CD4-positive, alpha-beta memory T cell (primary cell): ENCODE data around the gene PAX9. TPM values are rescaled to one million over a fixed set of nuclear protein-coding genes. Genes with fewer than 3 reads are reported as not detected.

ENCODE experiments used
- CTCF ChIA-PET: fragments of 350-600 bp; sonication (Branson Sonifier 250); formaldehyde crosslinking; loops from one replicate; lab custom pipeline; 2021; ENCODE audit warnings: inconsistent platforms; ENCODE audit not compliant: partially characterized antibody; lab: Charles Lee
- POLR2A ChIA-PET: fragments of 350-600 bp; sonication (Branson Sonifier 250); formaldehyde crosslinking; loops from one replicate; lab custom pipeline; 2021; ENCODE audit not compliant: partially characterized antibody; lab: Charles Lee
- DNase-seq, 5 donors: peaks; one replicate each; pipeline versions ENCODE4 v3.0.0 to v3.0.0-alpha.2; 2020 to 2022; ENCODE audit warnings: mixed read lengths in 1 of 5
- H3K27ac ChIP-seq: one replicate; pipeline ENCODE4 v1.7.0; 2013; ENCODE audit warnings: low read depth, low read length
- H3K27me3 ChIP-seq: 2 replicates; pipeline ENCODE4 v1.7.0; 2013; ENCODE audit warnings: mild to moderate bottlenecking, low read length, moderate library complexity; ENCODE audit not compliant: insufficient read depth
- H3K36me3 ChIP-seq: 2 replicates; pipeline ENCODE4 v1.7.0; 2013; ENCODE audit warnings: mild to moderate bottlenecking, low read length, moderate library complexity; ENCODE audit not compliant: insufficient read depth
- H3K4me1 ChIP-seq: 2 replicates; pipeline ENCODE4 v1.7.0; 2013; ENCODE audit warnings: mild to moderate bottlenecking, low read length, moderate library complexity; ENCODE audit not compliant: insufficient read depth
- H3K4me3 ChIP-seq, 2 donors: one replicate each; pipeline ENCODE4 v1.7.0; 2013; ENCODE audit warnings: low read length in 2 of 2, mild to moderate bottlenecking in 1 of 2
- H3K9me3 ChIP-seq, 2 donors: one replicate each; pipeline ENCODE4 v1.7.0; 2013; ENCODE audit warnings: low read length in 2 of 2, control low read depth in 1 of 2; ENCODE audit not compliant: control insufficient read depth in 1 of 2
- H3K27ac Mint-ChIP-seq, 7 donors: one replicate each; pipeline ENCODE4 v1.8.0; 2020 to 2021; ENCODE audit warnings: mixed read lengths in 7 of 7, mild to moderate bottlenecking in 6 of 7, inconsistent platforms in 3 of 7, moderate library complexity in 3 of 7
- H3K27me3 Mint-ChIP-seq, 2 donors: one replicate each; pipeline ENCODE4 v1.8.0; 2020 to 2021; ENCODE audit warnings: mixed read lengths in 2 of 2
- H3K36me3 Mint-ChIP-seq, 2 donors: one replicate each; pipeline ENCODE4 v1.8.0; 2020 to 2021; ENCODE audit warnings: mixed read lengths in 2 of 2, inconsistent platforms in 1 of 2, mild to moderate bottlenecking in 1 of 2
- H3K4me1 Mint-ChIP-seq, 4 donors: one replicate each; pipeline ENCODE4 v1.8.0; 2020 to 2021; ENCODE audit warnings: mixed read lengths in 4 of 4, mild to moderate bottlenecking in 1 of 4
- H3K4me3 Mint-ChIP-seq, 8 donors: one replicate each; pipeline ENCODE4 v1.8.0; 2020 to 2021; ENCODE audit warnings: mixed read lengths in 8 of 8, mild to moderate bottlenecking in 7 of 8, moderate library complexity in 6 of 8, inconsistent platforms in 3 of 8
- H3K9me3 Mint-ChIP-seq, 8 donors: one replicate each; pipeline ENCODE4 v1.8.0; 2020 to 2021; ENCODE audit warnings: mixed read lengths in 8 of 8, mild to moderate bottlenecking in 5 of 8, inconsistent platforms in 3 of 8, moderate library complexity in 1 of 8
- intact Hi-C: fragments of 100-400 bp; cut with micrococcal nuclease; formaldehyde crosslinking; loops from one replicate; pipeline ENCODE4 v1.15.1; 2023
- polyA plus RNA-seq, 2 donors: library from polyadenylated mRNA; unstranded; fragments of 300-500 nt; fragmentation: Illumina TruSeq; gene quantifications; one replicate each; pipeline ENCODE4 v1.2.3, GENCODE V29; 2021
- total RNA-seq, 2 experiments: library from RNA; stranded (reverse); gene quantifications; one replicate each; pipeline ENCODE4 v1.2.3, GENCODE V29; 2021

The PAX9 gene
- total RNA-seq = not detected
- under 1 TPM in 1 of 2 donors, not detected in 1; 0.03 TPM for polyA plus RNA-seq

- Mint-ChIP-seq H3K36me3 (peaks cover 0 to 1% of the 10 kb centered on the region in 2 donors), H3K9me3 (peaks cover 0 to 19% (median 10%) of the 10 kb centered on the region in 8 donors), H3K27ac (peak within 1 kb of the TSS in 1 of 7 donors; percentile 18), H3K27me3 (peaks cover 61 to 75% of the 10 kb centered on the region in 2 donors), H3K4me1 (peaks cover 23 to 70% (median 40%) of the 10 kb centered on the region in 4 donors), H3K4me3 (peak within 1 kb of the TSS; percentile 35 to 78 (median 70))
- CTCF ChIA-PET = no interaction called here
- no peaks in the 10 kb centered on the region for H3K9me3 ChIP-seq
- peaks cover 31% of the 10 kb centered on the region for H3K4me1 ChIP-seq
- intact Hi-C loops = no loop called here
- H3K36me3 ChIP-seq = no peaks in the 10 kb centered on the region
- H3K27me3 ChIP-seq = peaks cover 31% of the 10 kb centered on the region
- DNase-seq = peak in 2 of 5 donors; percentile 21 to 22
- no peak within 1 kb of the TSS for H3K4me3 ChIP-seq
- no peak within 1 kb of the TSS for H3K27ac ChIP-seq
- POLR2A ChIA-PET = no interaction called here
These were observed at the start of gene PAX9 for GRCh38 chr14:36661506-36662257. Gene PAX9, plus strand, starts transcription at chr14:36661860. Its CDS starts 230 bp downstream, at chr14:36662090.

DNA sequence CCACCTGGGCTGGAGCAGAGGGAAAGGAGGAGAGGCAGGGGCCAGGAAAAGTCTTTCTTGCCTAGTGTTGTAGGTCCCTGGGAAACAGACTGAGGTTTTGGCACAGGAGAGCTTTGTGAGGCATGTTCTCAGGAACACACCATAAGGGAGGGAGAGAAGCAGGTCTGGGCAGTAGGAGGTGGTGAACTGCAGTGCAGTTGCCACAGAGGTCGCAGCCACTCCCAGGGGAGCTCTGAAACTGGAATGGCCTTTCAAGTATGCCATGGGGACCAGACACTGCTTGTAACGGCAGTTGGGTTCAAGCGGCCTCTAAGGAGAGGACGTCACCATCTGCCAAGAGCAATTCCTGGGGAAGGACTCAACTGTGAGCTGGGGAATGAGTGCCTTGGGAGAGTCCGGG, 43.8 kb upstream of the PAX9 start:
- intact Hi-C loops = no loop called here

DNA sequence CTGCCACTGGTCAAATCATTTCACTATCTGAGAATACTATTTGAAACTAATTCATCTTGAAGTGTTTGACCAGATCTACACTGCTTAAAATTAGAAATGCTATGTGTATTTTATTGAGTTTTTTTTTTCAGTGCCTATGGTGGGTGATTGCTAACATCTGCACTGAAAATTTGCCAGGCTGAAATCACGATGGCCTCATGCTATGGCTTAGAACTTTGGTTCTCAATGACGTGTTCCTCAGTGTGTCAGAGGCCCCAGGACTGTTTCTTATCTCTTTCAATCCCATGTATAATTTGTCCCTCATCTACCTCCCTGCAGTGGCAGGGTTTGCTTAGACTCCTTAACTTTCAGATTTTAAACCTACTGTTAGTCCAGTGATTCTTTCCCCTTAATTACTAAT, 43.0 kb upstream of the PAX9 start:
- H3K27me3 Mint-ChIP-seq = peaks cover 0 to 5% of the 10 kb centered on the region in 2 donors
- H3K27ac ChIP-seq = no peak overlapping the region
- POLR2A ChIA-PET = no interaction called here
- H3K36me3 Mint-ChIP-seq = no peaks in the 10 kb centered on the region
- CTCF ChIA-PET = no interaction called here
- no peaks in the 10 kb centered on the region for H3K4me1 Mint-ChIP-seq
- H3K9me3 ChIP-seq = no peaks in the 10 kb centered on the region
- H3K27ac Mint-ChIP-seq = no peak overlapping the region
- no peak overlapping the region for H3K4me3 ChIP-seq
- intact Hi-C loops = no loop called here
- H3K27me3 ChIP-seq = no peaks in the 10 kb centered on the region
- H3K36me3 ChIP-seq = no peaks in the 10 kb centered on the region
- DNase-seq = no peak
- H3K9me3 Mint-ChIP-seq = peaks cover 0 to 8% (median 3%) of the 10 kb centered on the region in 8 donors
- H3K4me3 Mint-ChIP-seq = no peak overlapping the region
- no peaks in the 10 kb centered on the region for H3K4me1 ChIP-seq

More for the DNA sequence above, 43.8 kb upstream of the PAX9 start:
- H3K9me3 Mint-ChIP-seq = peaks cover 0 to 7% (median 3%) of the 10 kb centered on the region in 8 donors
- no peak overlapping the region for H3K27ac Mint-ChIP-seq
- H3K4me3 Mint-ChIP-seq = no peak overlapping the region
- ChIA-PET POLR2A (no interaction called here), CTCF (no interaction called here)
- no peaks in the 10 kb centered on the region for H3K27me3 ChIP-seq
- H3K27ac ChIP-seq = no peak overlapping the region
- no peaks in the 10 kb centered on the region for H3K9me3 ChIP-seq
- peaks cover 0 to 5% of the 10 kb centered on the region in 2 donors for H3K27me3 Mint-ChIP-seq
- H3K36me3 Mint-ChIP-seq = no peaks in the 10 kb centered on the region
- no peaks in the 10 kb centered on the region for H3K4me1 ChIP-seq
- no peaks in the 10 kb centered on the region for H3K4me1 Mint-ChIP-seq
- no peaks in the 10 kb centered on the region for H3K36me3 ChIP-seq
- H3K4me3 ChIP-seq = no peak overlapping the region
- DNase-seq = no peak

DNA sequence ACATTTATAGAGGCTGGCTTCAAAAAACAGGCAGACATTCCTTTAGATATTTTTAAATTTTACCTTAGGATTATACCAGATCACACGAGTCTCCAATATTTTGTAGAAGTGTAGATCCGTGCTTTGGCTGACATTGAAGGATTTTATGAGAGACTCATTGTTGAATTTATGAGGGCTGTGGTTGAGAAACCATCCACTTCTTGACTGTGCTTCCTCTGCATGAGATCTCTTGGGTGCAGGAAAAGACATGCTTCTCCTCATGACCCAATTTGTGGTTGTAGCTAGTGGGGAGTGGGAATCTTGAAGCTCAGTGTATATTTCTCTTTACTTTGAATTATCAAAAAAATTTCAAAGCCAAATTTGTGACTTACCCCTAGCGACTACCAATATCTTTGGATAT, 42.5 kb upstream of the PAX9 start:
- DNase-seq = no peak
- no peak overlapping the region for H3K4me3 ChIP-seq
- H3K36me3 Mint-ChIP-seq = no peaks in the 10 kb centered on the region
- POLR2A ChIA-PET = no interaction called here
- no peak overlapping the region for H3K4me3 Mint-ChIP-seq
- H3K27ac Mint-ChIP-seq = no peak overlapping the region
- no peaks in the 10 kb centered on the region for H3K4me1 Mint-ChIP-seq
- intact Hi-C loops = no loop called here
- no peaks in the 10 kb centered on the region for H3K36me3 ChIP-seq
- no peak overlapping the region for H3K27ac ChIP-seq
- no peaks in the 10 kb centered on the region for H3K27me3 ChIP-seq
- no peaks in the 10 kb centered on the region for H3K4me1 ChIP-seq
- no peaks in the 10 kb centered on the region for H3K9me3 ChIP-seq
- CTCF ChIA-PET = interaction anchor here (1.2 kb wide), 1 partner anchor 13 kb away, joined by 3 read pairs; no protein-coding TSS in a partner anchor
- H3K9me3 Mint-ChIP-seq = peaks cover 0 to 8% (median 2%) of the 10 kb centered on the region in 8 donors
- peaks cover 0 to 5% of the 10 kb centered on the region in 2 donors for H3K27me3 Mint-ChIP-seq

DNA sequence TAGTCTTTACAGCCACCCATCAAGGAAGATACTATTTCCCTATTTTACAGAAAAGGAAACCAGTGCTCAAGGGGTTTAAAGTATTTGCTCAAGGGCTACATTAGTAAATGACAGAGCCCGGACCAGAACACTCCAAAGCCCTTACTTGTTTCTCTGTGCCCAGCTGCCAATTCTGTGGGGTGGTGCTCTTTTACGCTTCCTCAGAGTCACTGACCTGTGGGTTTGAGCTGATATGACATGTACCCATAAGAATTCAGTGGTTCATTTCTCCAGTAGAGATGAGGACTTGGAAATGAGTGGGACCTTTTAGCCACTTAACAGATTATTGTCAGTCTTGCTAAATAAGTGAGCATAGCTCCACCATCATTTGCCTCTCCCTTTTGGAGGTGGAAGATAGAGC, 41.8 kb upstream of the PAX9 start:
- intact Hi-C loops = no loop called here
- H3K36me3 ChIP-seq = no peaks in the 10 kb centered on the region
- Mint-ChIP-seq H3K27ac (no peak overlapping the region), H3K27me3 (peaks cover 0 to 5% of the 10 kb centered on the region in 2 donors), H3K9me3 (peaks cover 0 to 8% (median 2%) of the 10 kb centered on the region in 8 donors), H3K4me1 (no peaks in the 10 kb centered on the region), H3K36me3 (no peaks in the 10 kb centered on the region), H3K4me3 (no peak overlapping the region)
- ChIA-PET CTCF (interaction anchor here (1.2 kb wide), 1 partner anchor 14 kb away, joined by 3 read pairs; no protein-coding TSS in a partner anchor), POLR2A (no interaction called here)
- no peak overlapping the region for H3K4me3 ChIP-seq
- H3K27me3 ChIP-seq = no peaks in the 10 kb centered on the region
- H3K4me1 ChIP-seq = no peaks in the 10 kb centered on the region
- no peak for DNase-seq
- H3K27ac ChIP-seq = no peak overlapping the region
- H3K9me3 ChIP-seq = no peaks in the 10 kb centered on the region

- Mint-ChIP-seq H3K9me3 (peaks cover 0 to 9% (median 5%) of the 10 kb centered on the region in 8 donors), H3K4me3 (no peak overlapping the region), H3K27ac (no peak overlapping the region), H3K27me3 (peaks cover 11 to 15% of the 10 kb centered on the region in 2 donors), H3K36me3 (no peaks in the 10 kb centered on the region), H3K4me1 (no peaks in the 10 kb centered on the region)
- intact Hi-C loops = no loop called here
- no peaks in the 10 kb centered on the region for H3K4me1 ChIP-seq
- H3K9me3 ChIP-seq = no peaks in the 10 kb centered on the region
- no peaks in the 10 kb centered on the region for H3K27me3 ChIP-seq
- ChIA-PET POLR2A (no interaction called here), CTCF (interaction anchor here (0.7 kb wide), 1 partner anchor 41 kb away, joined by 3 read pairs; no protein-coding TSS in a partner anchor)
- H3K27ac ChIP-seq = no peak overlapping the region
- no peaks in the 10 kb centered on the region for H3K36me3 ChIP-seq
- H3K4me3 ChIP-seq = no peak overlapping the region
- DNase-seq = no peak
These were observed 36.6 kb upstream of the PAX9 start for GRCh38 chr14:36625014-36625413.

DNA sequence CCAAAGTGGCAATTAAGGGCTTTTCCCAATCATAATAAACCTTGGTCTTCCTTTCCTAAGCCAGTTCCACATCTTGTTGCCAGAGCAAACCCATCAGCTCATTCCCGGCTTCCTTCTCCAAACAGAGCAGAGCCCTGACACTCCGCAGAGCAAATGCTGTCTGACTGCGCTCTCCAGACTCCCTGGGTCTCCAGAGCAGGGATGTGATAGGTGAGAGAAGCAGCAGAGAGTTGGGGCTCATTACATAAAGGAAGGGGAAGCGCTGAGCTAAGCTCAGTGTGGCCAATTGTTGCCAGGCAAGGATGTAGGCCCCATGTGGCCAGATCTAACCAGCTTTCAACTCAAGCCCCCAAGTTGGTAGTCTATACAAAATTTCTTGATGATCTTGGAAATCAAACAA, 36.2 kb upstream of the PAX9 start:
- H3K36me3 ChIP-seq = no peaks in the 10 kb centered on the region
- H3K27me3 ChIP-seq = no peaks in the 10 kb centered on the region
- H3K9me3 ChIP-seq = no peaks in the 10 kb centered on the region
- H3K36me3 Mint-ChIP-seq = no peaks in the 10 kb centered on the region
- H3K9me3 Mint-ChIP-seq = peaks cover 0 to 9% (median 5%) of the 10 kb centered on the region in 8 donors
- H3K4me1 Mint-ChIP-seq = no peaks in the 10 kb centered on the region
- H3K27ac Mint-ChIP-seq = no peak overlapping the region
- H3K4me1 ChIP-seq = no peaks in the 10 kb centered on the region
- no peak overlapping the region for H3K4me3 ChIP-seq
- ChIA-PET POLR2A (no interaction called here), CTCF (interaction anchor here (0.7 kb wide), 1 partner anchor 41 kb away, joined by 3 read pairs; no protein-coding TSS in a partner anchor)
- no peak overlapping the region for H3K27ac ChIP-seq
- intact Hi-C loops = no loop called here
- H3K27me3 Mint-ChIP-seq = peaks cover 11 to 14% of the 10 kb centered on the region in 2 donors
- DNase-seq = no peak
- H3K4me3 Mint-ChIP-seq = no peak overlapping the region
